IMR-90 (cell line): ENCODE results near the gene NXPH4.

Experiments
- CEBPB ChIP-seq: IDR thresholded peaks from 2 replicates; pipeline ENCODE4 v1.6.1; 2012; ENCODE audit warnings: low read depth, low read length, improper control_type of control experiment
- FOS ChIP-seq: fragments of 150-350 bp; IDR thresholded peaks from 2 replicates; pipeline ENCODE4 v1.6.1; 2016; ENCODE audit warnings: low read depth, low read length
- MAFK ChIP-seq: IDR thresholded peaks from 2 replicates; pipeline ENCODE4 v1.6.1; 2012; ENCODE audit warnings: low read depth, low read length, improper control_type of control experiment
- MXI1 ChIP-seq: IDR thresholded peaks from 2 replicates; pipeline ENCODE4 v1.6.1; 2012; ENCODE audit warnings: low read depth, mild to moderate bottlenecking, low read length, moderate library complexity, borderline replicate concordance
- NFE2L2 ChIP-seq: fragments of 150-350 bp; IDR thresholded peaks from 2 replicates; pipeline ENCODE4 v1.6.1; 2016; ENCODE audit warnings: low read depth, mild to moderate bottlenecking, low read length
- POLR2A ChIP-seq: IDR thresholded peaks from 2 replicates; pipeline ENCODE4 v1.6.1; 2012; ENCODE audit warnings: mild to moderate bottlenecking, low read depth, low read length
- SMC3 ChIP-seq: fragments of 150-350 bp; IDR thresholded peaks from 2 replicates; pipeline ENCODE4 v1.6.1; 2016; ENCODE audit warnings: low read depth, mild to moderate bottlenecking, antibody characterized with exemption, low read length, moderate library complexity
- TF ChIP-seq, protein P1 (sequence below): conservative IDR thresholded peaks from 2 replicates; pipeline ENCODE4 v1.5.1; 2012; ENCODE audit warnings: mild to moderate bottlenecking, low read depth, low read length, improper control_type of control experiment
- TF ChIP-seq, protein P2 (sequence below): fragments of 150-350 bp; IDR thresholded peaks from 2 replicates; pipeline ENCODE4 v1.6.1; 2017; ENCODE audit warnings: mild to moderate bottlenecking, antibody characterized with exemption, low read length, low read depth

DNA sequence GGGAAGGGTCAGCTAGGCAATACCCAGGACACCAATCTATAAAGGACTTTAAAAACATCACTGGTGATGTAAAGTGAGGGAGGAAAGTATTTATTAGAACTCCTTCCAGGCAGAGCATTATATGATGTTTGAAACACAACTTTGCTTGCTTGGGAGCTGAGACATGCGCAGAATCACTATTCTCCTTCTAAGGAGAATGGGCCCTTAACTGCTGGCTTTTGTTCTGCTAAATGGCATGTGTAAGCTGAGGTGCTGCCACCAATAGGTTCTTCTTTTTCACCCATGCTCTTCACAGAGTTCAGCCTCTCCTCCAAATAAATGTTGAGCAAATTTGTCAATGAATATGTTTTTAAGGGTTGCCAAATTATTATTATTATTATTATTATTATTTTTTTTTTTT is 30.4 kb downstream of the NXPH4 start:
- TF ChIP-seq, protein P1, sequence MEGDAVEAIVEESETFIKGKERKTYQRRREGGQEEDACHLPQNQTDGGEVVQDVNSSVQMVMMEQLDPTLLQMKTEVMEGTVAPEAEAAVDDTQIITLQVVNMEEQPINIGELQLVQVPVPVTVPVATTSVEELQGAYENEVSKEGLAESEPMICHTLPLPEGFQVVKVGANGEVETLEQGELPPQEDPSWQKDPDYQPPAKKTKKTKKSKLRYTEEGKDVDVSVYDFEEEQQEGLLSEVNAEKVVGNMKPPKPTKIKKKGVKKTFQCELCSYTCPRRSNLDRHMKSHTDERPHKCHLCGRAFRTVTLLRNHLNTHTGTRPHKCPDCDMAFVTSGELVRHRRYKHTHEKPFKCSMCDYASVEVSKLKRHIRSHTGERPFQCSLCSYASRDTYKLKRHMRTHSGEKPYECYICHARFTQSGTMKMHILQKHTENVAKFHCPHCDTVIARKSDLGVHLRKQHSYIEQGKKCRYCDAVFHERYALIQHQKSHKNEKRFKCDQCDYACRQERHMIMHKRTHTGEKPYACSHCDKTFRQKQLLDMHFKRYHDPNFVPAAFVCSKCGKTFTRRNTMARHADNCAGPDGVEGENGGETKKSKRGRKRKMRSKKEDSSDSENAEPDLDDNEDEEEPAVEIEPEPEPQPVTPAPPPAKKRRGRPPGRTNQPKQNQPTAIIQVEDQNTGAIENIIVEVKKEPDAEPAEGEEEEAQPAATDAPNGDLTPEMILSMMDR, result no peak
- TF ChIP-seq POLR2A (no peak), CEBPB (no peak), FOS (no peak), SMC3 (no peak), MXI1 (no peak), MAFK (no peak), NFE2L2 (no peak)
- TF ChIP-seq, protein P2, sequence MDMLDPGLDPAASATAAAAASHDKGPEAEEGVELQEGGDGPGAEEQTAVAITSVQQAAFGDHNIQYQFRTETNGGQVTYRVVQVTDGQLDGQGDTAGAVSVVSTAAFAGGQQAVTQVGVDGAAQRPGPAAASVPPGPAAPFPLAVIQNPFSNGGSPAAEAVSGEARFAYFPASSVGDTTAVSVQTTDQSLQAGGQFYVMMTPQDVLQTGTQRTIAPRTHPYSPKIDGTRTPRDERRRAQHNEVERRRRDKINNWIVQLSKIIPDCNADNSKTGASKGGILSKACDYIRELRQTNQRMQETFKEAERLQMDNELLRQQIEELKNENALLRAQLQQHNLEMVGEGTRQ, result no peak
